ENCODE results near the gene PSMB8. TPM values are rescaled to one million over a fixed set of nuclear protein-coding genes. Genes with fewer than 3 reads are reported as not detected.

Gene PSMB8
- total RNA-seq, 1 experiment from 2014 or later: 0.96 TPM

DNA sequence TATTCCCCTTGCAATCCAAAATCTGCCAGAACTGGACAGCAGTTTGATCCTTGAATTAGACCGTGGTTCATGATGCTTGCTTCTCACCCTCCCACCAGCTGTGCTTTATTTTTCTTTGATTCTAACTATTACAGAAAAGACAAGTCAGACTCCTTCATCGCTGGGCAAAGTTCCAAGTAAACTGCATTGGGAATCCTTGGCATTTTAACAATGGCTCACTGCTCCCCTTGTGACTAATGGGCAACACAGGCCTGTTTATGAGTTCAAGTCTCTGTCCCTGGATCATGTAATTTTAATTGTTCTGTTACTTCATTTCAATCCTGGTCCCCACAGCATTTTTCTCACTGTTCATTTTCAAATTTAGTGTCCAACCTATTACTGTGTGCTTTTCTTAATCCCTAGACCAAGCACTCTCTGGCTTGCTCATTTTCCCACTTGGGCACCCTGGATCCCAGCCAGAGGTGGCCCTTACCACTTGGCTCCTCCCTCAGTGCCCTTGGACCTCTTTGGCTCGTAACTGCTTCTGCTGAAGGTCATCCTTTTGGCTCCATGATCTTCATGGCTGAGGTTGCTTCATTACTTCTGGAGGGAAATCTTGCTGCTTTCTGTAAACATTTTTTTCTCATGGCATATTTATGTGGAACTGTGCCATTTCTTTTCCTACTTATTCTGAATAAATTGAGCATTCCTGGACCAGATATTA lies 43.0 kb upstream of the PSMB8 start:
- Histone ChIP-seq H3K9me3 (ENCODE audit: control insufficient read depth in 1 of 2, insufficient read depth in 1 of 2, low read depth in 1 of 2, low read length in 2 of 2) (no peaks in the 10 kb centered on the region), H4K20me1 (ENCODE audit: insufficient read depth) (no peaks in the 10 kb centered on the region), H3K4me3 (replicated peaks in 1 of 2; ENCODE audit: low read depth in 1 of 2, low read length in 2 of 2) (no peak overlapping the region), H3K36me3 (ENCODE audit: control insufficient read depth in 1 of 2, insufficient read depth in 2 of 2, low read length in 2 of 2) (no peaks in the 10 kb centered on the region), H3K9me2 (ENCODE audit: insufficient read depth) (no peaks in the 10 kb centered on the region), H3K9ac (ENCODE audit: low read length) (no peak overlapping the region), H3K4me1 (ENCODE audit: control insufficient read depth in 1 of 2, insufficient read depth in 2 of 2, low read length in 2 of 2) (peaks cover 0 to 7% of the 10 kb centered on the region in 2 experiments; a peak in 2 of 4 replicates), H2AFZ (ENCODE audit: low read depth, low read length, poor library complexity, severe bottlenecking) (no peak overlapping the region), H3K27ac (ENCODE audit: low read depth, low read length) (no peak overlapping the region), H3K79me2 (ENCODE audit: insufficient read depth, low read length) (no peaks in the 10 kb centered on the region), H3K4me2 (ENCODE audit: low read length) (peak overlapping the region; percentile 19; the same call in 1 of the 2 replicates), H3K27me3 (ENCODE audit: insufficient read depth, low read length) (no peaks in the 10 kb centered on the region)
- intact Hi-C loops (cut with micrococcal nuclease): loop anchor here (5.0 kb wide), 2 partner anchors 45 to 80 kb away; partner anchors contain the start of gene BRD2
- ChIA-PET RAD21 (ENCODE audit: low non-redundant PET in 1 of 2, low total read pairs in 2 of 2, uncharacterized antibody in 2 of 2, unreplicated experiment in 2 of 2) (interaction anchor here (1.0 to 1.7 kb wide), 3 partner anchors 47 to 98 kb away, joined by 3 to 8 read pairs (median 4); no protein-coding TSS in a partner anchor), POLR2A (interaction anchor here (1.4 to 1.6 kb wide), 2 partner anchors 84 to 98 kb away, joined by 6 to 19 read pairs; no protein-coding TSS in a partner anchor), CTCF (interaction anchor here (0.9 to 2.1 kb wide), 8 partner anchors 47 to 100 kb away, joined by 3 to 39 read pairs (median 4); partner anchors contain the start of genes HLA-DMA and TAP2)
- TF ChIP-seq, protein P1, sequence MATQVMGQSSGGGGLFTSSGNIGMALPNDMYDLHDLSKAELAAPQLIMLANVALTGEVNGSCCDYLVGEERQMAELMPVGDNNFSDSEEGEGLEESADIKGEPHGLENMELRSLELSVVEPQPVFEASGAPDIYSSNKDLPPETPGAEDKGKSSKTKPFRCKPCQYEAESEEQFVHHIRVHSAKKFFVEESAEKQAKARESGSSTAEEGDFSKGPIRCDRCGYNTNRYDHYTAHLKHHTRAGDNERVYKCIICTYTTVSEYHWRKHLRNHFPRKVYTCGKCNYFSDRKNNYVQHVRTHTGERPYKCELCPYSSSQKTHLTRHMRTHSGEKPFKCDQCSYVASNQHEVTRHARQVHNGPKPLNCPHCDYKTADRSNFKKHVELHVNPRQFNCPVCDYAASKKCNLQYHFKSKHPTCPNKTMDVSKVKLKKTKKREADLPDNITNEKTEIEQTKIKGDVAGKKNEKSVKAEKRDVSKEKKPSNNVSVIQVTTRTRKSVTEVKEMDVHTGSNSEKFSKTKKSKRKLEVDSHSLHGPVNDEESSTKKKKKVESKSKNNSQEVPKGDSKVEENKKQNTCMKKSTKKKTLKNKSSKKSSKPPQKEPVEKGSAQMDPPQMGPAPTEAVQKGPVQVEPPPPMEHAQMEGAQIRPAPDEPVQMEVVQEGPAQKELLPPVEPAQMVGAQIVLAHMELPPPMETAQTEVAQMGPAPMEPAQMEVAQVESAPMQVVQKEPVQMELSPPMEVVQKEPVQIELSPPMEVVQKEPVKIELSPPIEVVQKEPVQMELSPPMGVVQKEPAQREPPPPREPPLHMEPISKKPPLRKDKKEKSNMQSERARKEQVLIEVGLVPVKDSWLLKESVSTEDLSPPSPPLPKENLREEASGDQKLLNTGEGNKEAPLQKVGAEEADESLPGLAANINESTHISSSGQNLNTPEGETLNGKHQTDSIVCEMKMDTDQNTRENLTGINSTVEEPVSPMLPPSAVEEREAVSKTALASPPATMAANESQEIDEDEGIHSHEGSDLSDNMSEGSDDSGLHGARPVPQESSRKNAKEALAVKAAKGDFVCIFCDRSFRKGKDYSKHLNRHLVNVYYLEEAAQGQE (IDR thresholded peaks at IDR 0.05; ENCODE audit: low read depth): no peak
- TF ChIP-seq SRF (IDR thresholded peaks at IDR 0.05; ENCODE audit: low read depth): no peak
- TF ChIP-seq ZNF274 (IDR thresholded peaks at IDR 0.05; ENCODE audit: low read depth, low read length): no peak
- TF ChIP-seq SP1 (IDR thresholded peaks at IDR 0.05; ENCODE audit: low read depth): no peak
- TF ChIP-seq RAD21 (IDR thresholded peaks at IDR 0.05; ENCODE audit: low read depth): no peak
- no peak for TF ChIP-seq SIN3A (IDR thresholded peaks at IDR 0.05; ENCODE audit: low read depth)
- no peak for TF ChIP-seq EZH2phosphoT487 (IDR thresholded peaks at IDR 0.05; ENCODE audit: borderline replicate concordance)
- TF ChIP-seq, protein P2, sequence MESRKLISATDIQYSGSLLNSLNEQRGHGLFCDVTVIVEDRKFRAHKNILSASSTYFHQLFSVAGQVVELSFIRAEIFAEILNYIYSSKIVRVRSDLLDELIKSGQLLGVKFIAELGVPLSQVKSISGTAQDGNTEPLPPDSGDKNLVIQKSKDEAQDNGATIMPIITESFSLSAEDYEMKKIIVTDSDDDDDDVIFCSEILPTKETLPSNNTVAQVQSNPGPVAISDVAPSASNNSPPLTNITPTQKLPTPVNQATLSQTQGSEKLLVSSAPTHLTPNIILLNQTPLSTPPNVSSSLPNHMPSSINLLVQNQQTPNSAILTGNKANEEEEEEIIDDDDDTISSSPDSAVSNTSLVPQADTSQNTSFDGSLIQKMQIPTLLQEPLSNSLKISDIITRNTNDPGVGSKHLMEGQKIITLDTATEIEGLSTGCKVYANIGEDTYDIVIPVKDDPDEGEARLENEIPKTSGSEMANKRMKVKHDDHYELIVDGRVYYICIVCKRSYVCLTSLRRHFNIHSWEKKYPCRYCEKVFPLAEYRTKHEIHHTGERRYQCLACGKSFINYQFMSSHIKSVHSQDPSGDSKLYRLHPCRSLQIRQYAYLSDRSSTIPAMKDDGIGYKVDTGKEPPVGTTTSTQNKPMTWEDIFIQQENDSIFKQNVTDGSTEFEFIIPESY (IDR thresholded peaks at IDR 0.05; ENCODE audit: extremely low read depth, insufficient replicate concordance, low read length): no peak
- TF ChIP-seq JUND (IDR thresholded peaks at IDR 0.05): no peak
- no peak for TF ChIP-seq ELF1 (IDR thresholded peaks at IDR 0.05; ENCODE audit: borderline replicate concordance, low read depth)
- TF ChIP-seq CEBPB (IDR thresholded peaks at IDR 0.05; ENCODE audit: low read depth): no peak
- TF ChIP-seq, protein P3, sequence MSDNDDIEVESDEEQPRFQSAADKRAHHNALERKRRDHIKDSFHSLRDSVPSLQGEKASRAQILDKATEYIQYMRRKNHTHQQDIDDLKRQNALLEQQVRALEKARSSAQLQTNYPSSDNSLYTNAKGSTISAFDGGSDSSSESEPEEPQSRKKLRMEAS (IDR thresholded peaks at IDR 0.05): no peak
- TF ChIP-seq, protein P4, sequence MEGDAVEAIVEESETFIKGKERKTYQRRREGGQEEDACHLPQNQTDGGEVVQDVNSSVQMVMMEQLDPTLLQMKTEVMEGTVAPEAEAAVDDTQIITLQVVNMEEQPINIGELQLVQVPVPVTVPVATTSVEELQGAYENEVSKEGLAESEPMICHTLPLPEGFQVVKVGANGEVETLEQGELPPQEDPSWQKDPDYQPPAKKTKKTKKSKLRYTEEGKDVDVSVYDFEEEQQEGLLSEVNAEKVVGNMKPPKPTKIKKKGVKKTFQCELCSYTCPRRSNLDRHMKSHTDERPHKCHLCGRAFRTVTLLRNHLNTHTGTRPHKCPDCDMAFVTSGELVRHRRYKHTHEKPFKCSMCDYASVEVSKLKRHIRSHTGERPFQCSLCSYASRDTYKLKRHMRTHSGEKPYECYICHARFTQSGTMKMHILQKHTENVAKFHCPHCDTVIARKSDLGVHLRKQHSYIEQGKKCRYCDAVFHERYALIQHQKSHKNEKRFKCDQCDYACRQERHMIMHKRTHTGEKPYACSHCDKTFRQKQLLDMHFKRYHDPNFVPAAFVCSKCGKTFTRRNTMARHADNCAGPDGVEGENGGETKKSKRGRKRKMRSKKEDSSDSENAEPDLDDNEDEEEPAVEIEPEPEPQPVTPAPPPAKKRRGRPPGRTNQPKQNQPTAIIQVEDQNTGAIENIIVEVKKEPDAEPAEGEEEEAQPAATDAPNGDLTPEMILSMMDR (IDR thresholded peaks at IDR 0.05 in 2 of 3, conservative IDR thresholded peaks at IDR 0.05 in 1 of 3; ENCODE audit: borderline replicate concordance in 1 of 3, insufficient read depth in 1 of 3, low read depth in 2 of 3, low read length in 2 of 3): no peak
- TF ChIP-seq POLR2AphosphoS5 (IDR thresholded peaks at IDR 0.05; ENCODE audit: low read depth, low read length): no peak
- TF ChIP-seq YY1 (IDR thresholded peaks at IDR 0.05; ENCODE audit: extremely low read depth, insufficient replicate concordance, low read depth, low read length): no peak
- TF ChIP-seq ZFX (IDR thresholded peaks at IDR 0.05): no peak
- no peak for TF ChIP-seq FOSL1 (IDR thresholded peaks at IDR 0.05; ENCODE audit: low read depth)
- no peak for TF ChIP-seq POLR2A (IDR thresholded peaks at IDR 0.05; ENCODE audit: borderline replicate concordance, extremely low read depth, insufficient read depth, insufficient read length)
- no peak for TF ChIP-seq TCF7L2 (IDR thresholded peaks at IDR 0.05; ENCODE audit: borderline replicate concordance, extremely low read depth, insufficient read depth, insufficient read length)
- TF ChIP-seq EGR1 (IDR thresholded peaks at IDR 0.05; ENCODE audit: low read depth): no peak
- ATAC-seq (no peak), DNase-seq (ENCODE audit: low read depth, low spot score) (no peak)
- BruUV-seq (replicated peaks): no TSS peak

Data from HCT116 (cell line).